Caco-2 (cell line): ENCODE data around the gene TMEM43. TPM values are rescaled to one million over a fixed set of nuclear protein-coding genes. Genes with fewer than 3 reads are reported as not detected.
"Not testable (repeated sequence)": the region's sequence is repeated elsewhere in the genome, so short reads cannot be mapped to it uniquely, and the experiment has no call there.

ENCODE experiments used
- Bru-seq: library from RNA; stranded (reverse); fragments of 400-500 nt; gene quantifications from one replicate; lab custom pipeline; 2021; lab: Mats Ljungman, UMichigan
- BruChase-seq, 2 experiments: library from RNA; stranded (reverse); fragments of 400-500 nt; gene quantifications; one replicate each; lab custom pipeline; 2021; lab: Mats Ljungman, UMichigan
- BruUV-seq: library from RNA; stranded (reverse); fragments of 400-500 nt; replicated peaks from 2 replicates; lab custom pipeline; 2021; lab: Mats Ljungman, UMichigan
- CTCF ChIA-PET: fragments of 300-600 bp; sonication (Branson Sonifier 250); formaldehyde crosslinking; loops from one replicate; lab custom pipeline; 2022; ENCODE audit warnings: antibody characterized with exemption; lab: Charles Lee
- POLR2A ChIA-PET: fragments of 300-600 bp; sonication (Branson Sonifier 250); formaldehyde crosslinking; loops from one replicate; lab custom pipeline; 2022; ENCODE audit warnings: antibody characterized with exemption; lab: Charles Lee
- DNase-seq, 2 experiments: peaks; one replicate each; pipeline versions ENCODE4 v3.0.0 to v3.0.0-alpha.2; 2020 to 2022
- H3K27me3 ChIP-seq: replicated peaks from 2 replicates; pipeline ENCODE4 v1.6.0; 2011; ENCODE audit warnings: low read length; ENCODE audit not compliant: control insufficient read depth, insufficient read depth
- H3K36me3 ChIP-seq: 2 replicates; pipeline ENCODE4 v1.5.1; 2011; ENCODE audit warnings: low read length; ENCODE audit not compliant: control insufficient read depth, insufficient read depth
- H3K4me1 ChIP-seq: fragments of 250-450 bp; sonication (Bioruptor Pico); 2 replicates; pipeline ENCODE4 v1.5.1; 2020; ENCODE audit warnings: mild to moderate bottlenecking
- H3K4me3 ChIP-seq: 2 replicates; pipeline ENCODE4 v1.5.1; 2011; ENCODE audit warnings: low read depth, mild to moderate bottlenecking, control low read depth, low read length
- H3K9me3 ChIP-seq: fragments of 250-450 bp; sonication (Bioruptor Pico); 2 replicates; pipeline ENCODE4 v1.5.1; 2020; ENCODE audit warnings: mild to moderate bottlenecking, moderate library complexity
- H3K27ac Mint-ChIP-seq: one replicate; pipeline ENCODE4 v1.8.0; 2022; ENCODE audit warnings: mixed read lengths; ENCODE audit not compliant: unreplicated experiment
- H3K27me3 Mint-ChIP-seq: one replicate; pipeline ENCODE4 v1.8.0; 2022; ENCODE audit warnings: mixed read lengths; ENCODE audit not compliant: insufficient read depth, unreplicated experiment
- H3K36me3 Mint-ChIP-seq: one replicate; pipeline ENCODE4 v1.8.0; 2022; ENCODE audit warnings: mild to moderate bottlenecking, mixed read lengths; ENCODE audit not compliant: insufficient read depth, unreplicated experiment
- H3K4me1 Mint-ChIP-seq: one replicate; pipeline ENCODE4 v1.8.0; 2022; ENCODE audit warnings: low read depth, mixed read lengths; ENCODE audit not compliant: unreplicated experiment
- H3K4me3 Mint-ChIP-seq: one replicate; pipeline ENCODE4 v1.8.0; 2022; ENCODE audit warnings: mild to moderate bottlenecking, moderate library complexity, mixed read lengths; ENCODE audit not compliant: unreplicated experiment
- H3K9me3 Mint-ChIP-seq: one replicate; pipeline ENCODE4 v1.8.0; 2022; ENCODE audit warnings: mixed read lengths; ENCODE audit not compliant: unreplicated experiment
- CTCF ChIP-seq, 2 experiments: fragments of 200-600 bp in 1 of 2; IDR thresholded peaks; 1 replicate in 1 of 2; 2 replicates in 1 of 2; pipeline versions ENCODE4 v1.5.1 to v1.8.0; 2011 to 2022; ENCODE audit warnings: antibody characterized with exemption in 1 of 2, control low read depth in 1 of 2, inconsistent platforms in 1 of 2, low read depth in 1 of 2, low read length in 1 of 2, mild to moderate bottlenecking in 1 of 2, moderate library complexity in 1 of 2; ENCODE audit not compliant: insufficient read depth in 1 of 2, severe bottlenecking in 1 of 2, unreplicated experiment in 1 of 2
- intact Hi-C: fragments of 100-400 bp; cut with micrococcal nuclease; formaldehyde crosslinking; loops from one replicate; pipeline ENCODE4 v1.10.0; 2022; ENCODE audit not compliant: unreplicated experiment
- long read RNA-seq: library from polyadenylated mRNA; stranded (forward); transcript quantifications from one replicate; pipeline ENCODE4 v2.0.0, GENCODE V29; 2022
- total RNA-seq: library from RNA; stranded (reverse); gene quantifications from 2 replicates; pipeline ENCODE4 v1.2.3, GENCODE V29; 2022

The TMEM43 gene
- 33.0 and 35.2 TPM in 2 replicates for total RNA-seq
- percentile 79 among the genes with signal in this experiment for Bru-seq, nascent RNA
- BruChase-seq, experiment 1, labeled RNA remaining after a 2-hour chase: percentile 89 among the genes with signal in this experiment
- BruChase-seq, experiment 2, labeled RNA remaining after a 6-hour chase: percentile 93 among the genes with signal in this experiment
- long read RNA-seq, transcript TMEM43-201 (12 exons, 3,341 nt): major isoform, 65 of 80 reads
- long read RNA-seq, partial matches to known transcripts: 6 of 80 reads
- long read RNA-seq, other reads (novel, unspliced or antisense): 9 of 80 reads

- Histone ChIP-seq H3K4me1 (peaks cover 12% of the 10 kb centered on the region; the same call in 1 of the 2 replicates), H3K4me3 (peak within 1 kb of the TSS; percentile 95), H3K36me3 (peaks cover 3% of the 10 kb centered on the region; the same call in 1 of the 2 replicates), H3K27me3 (no peaks in the 10 kb centered on the region), H3K9me3 (no peaks in the 10 kb centered on the region)
- ChIA-PET CTCF (interaction anchor here (0.6 to 2.7 kb wide), 8 partner anchors 10 to 477 kb away, joined by 3 to 56 read pairs (median 3); no protein-coding TSS in a partner anchor), POLR2A (interaction anchor here (0.6 to 2.1 kb wide), 7 partner anchors 10 to 299 kb away, joined by 3 to 38 read pairs (median 4); partner anchors contain the start of genes LSM3 and XPC)
- Mint-ChIP-seq H3K9me3 (no peaks in the 10 kb centered on the region), H3K36me3 (peaks cover 32% of the 10 kb centered on the region), H3K4me1 (peaks cover 18% of the 10 kb centered on the region), H3K4me3 (peak within 1 kb of the TSS; percentile 91), H3K27ac (peak within 1 kb of the TSS; percentile 94), H3K27me3 (no peaks in the 10 kb centered on the region)
- peak; percentile 97 to 99 for DNase-seq
- no TSS peak for BruUV-seq
- TF ChIP-seq CTCF (IDR thresholded peaks at IDR 0.05; ENCODE audit: insufficient read depth in 1 of 2, low read depth in 1 of 2, low read length in 1 of 2, severe bottlenecking in 1 of 2, unreplicated experiment in 1 of 2): no peak
- intact Hi-C loops: loop anchor here (1.0 to 10.0 kb wide), 5 partner anchors 20 to 470 kb away; partner anchors contain the start of genes LSM3 and XPC
Measured at GRCh38 chr3:14124615-14125192, at the start of gene TMEM43, which contains the start of gene CHCHD4. TSS of gene TMEM43 (plus strand) at chr3:14125052. CDS start at chr3:14125194, 142 bp downstream. TSS of gene CHCHD4 (minus strand) at chr3:14124870. CDS start at chr3:14124676, 194 bp downstream.

DNA sequence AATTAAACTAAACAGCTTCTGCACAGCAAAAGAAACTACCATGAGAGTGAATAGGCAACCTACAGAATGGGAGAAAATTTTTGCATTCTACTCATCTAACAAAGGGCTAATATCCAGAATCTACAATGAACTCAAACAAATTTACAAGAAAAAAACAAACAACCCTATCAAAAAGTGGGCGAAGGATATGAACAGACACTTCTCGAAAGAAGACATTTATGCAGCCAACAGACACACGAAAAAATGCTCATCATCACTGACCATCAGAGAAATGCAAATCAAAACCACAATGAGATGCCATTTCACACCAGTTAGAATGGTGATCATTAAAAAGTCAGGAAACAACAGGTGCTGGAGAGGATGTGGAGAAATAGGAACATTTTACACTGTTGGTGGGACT lies 49.6 kb upstream of the TMEM43 start:
- H3K4me1 ChIP-seq: not testable (repeated sequence)

DNA sequence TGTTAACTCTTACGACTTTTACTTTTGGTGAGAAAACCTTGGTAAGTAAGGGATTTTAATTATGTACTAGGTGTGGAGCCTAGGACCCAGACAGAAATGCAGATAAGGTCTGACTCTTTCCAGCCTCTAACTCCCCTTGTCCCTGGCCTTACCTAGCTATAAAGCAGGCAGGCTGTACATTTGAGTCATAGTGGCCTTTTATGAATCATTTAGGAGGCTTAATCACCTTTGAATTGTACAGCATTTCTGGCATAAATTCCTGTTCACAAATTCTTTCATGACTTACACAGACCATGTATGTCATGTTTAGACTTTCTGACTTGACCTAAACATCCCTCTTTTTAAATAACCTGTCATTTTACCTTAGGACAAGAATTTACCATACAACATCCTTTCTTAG lies 47.5 kb upstream of the TMEM43 start:
- H3K9me3 Mint-ChIP-seq: peaks cover 19% of the 10 kb centered on the region
- BruUV-seq: no TSS peak
- TF ChIP-seq CTCF (IDR thresholded peaks at IDR 0.05; ENCODE audit: insufficient read depth in 1 of 2, low read depth in 1 of 2, low read length in 1 of 2, severe bottlenecking in 1 of 2, unreplicated experiment in 1 of 2): no peak

More for the DNA sequence above, 49.6 kb upstream of the TMEM43 start:
- H3K4me3 ChIP-seq, H3K36me3 ChIP-seq, H3K27me3 ChIP-seq, H3K4me1 Mint-ChIP-seq, POLR2A ChIA-PET, H3K27ac Mint-ChIP-seq, intact Hi-C loops, H3K4me3 Mint-ChIP-seq, DNase-seq, H3K27me3 Mint-ChIP-seq, H3K9me3 ChIP-seq, BruUV-seq, H3K36me3 Mint-ChIP-seq, CTCF ChIA-PET: not testable (repeated sequence)
- peaks cover 28% of the 10 kb centered on the region for H3K9me3 Mint-ChIP-seq

More for the DNA sequence above, 47.5 kb upstream of the TMEM43 start:
- H3K4me3 ChIP-seq: no peak overlapping the region
- H3K27ac Mint-ChIP-seq: no peak overlapping the region
- no peaks in the 10 kb centered on the region for H3K27me3 ChIP-seq
- POLR2A ChIA-PET: interaction anchor here (0.6 kb wide), 1 partner anchor 734 kb away, joined by 5 read pairs; no protein-coding TSS in a partner anchor
- DNase-seq: no peak
- CTCF ChIA-PET: no interaction called here
- H3K36me3 Mint-ChIP-seq: no peaks in the 10 kb centered on the region
- H3K9me3 ChIP-seq: peaks cover 24% of the 10 kb centered on the region
- no peak overlapping the region for H3K4me3 Mint-ChIP-seq
- no peaks in the 10 kb centered on the region for H3K36me3 ChIP-seq
- no peaks in the 10 kb centered on the region for H3K4me1 Mint-ChIP-seq
- no peaks in the 10 kb centered on the region for H3K4me1 ChIP-seq
- intact Hi-C loops: no loop called here
- peaks cover 3% of the 10 kb centered on the region for H3K27me3 Mint-ChIP-seq
